Thyroid gland (tissue), 4 donors: ENCODE results near the gene OR6K6.

Experiments
- POLR2A ChIP-seq, 2 donors: fragments of 450-650 bp; IDR thresholded peaks; one replicate each; pipeline ENCODE4 v1.6.1; 2017; ENCODE audit warnings: antibody characterized with exemption in 2 of 2, mild to moderate bottlenecking in 2 of 2, moderate library complexity in 1 of 2
- TF ChIP-seq, protein P1 (sequence below), 6 experiments: fragments of 200-600 bp in 3 of 6; fragments of 450-650 bp in 3 of 6; sonication (generic) in 3 of 6; IDR thresholded peaks; one replicate each; pipeline ENCODE4 v1.5.1; 2016 to 2019; ENCODE audit warnings: antibody characterized with exemption in 6 of 6, mild to moderate bottlenecking in 2 of 6, inconsistent platforms in 1 of 6, moderate library complexity in 1 of 6

DNA sequence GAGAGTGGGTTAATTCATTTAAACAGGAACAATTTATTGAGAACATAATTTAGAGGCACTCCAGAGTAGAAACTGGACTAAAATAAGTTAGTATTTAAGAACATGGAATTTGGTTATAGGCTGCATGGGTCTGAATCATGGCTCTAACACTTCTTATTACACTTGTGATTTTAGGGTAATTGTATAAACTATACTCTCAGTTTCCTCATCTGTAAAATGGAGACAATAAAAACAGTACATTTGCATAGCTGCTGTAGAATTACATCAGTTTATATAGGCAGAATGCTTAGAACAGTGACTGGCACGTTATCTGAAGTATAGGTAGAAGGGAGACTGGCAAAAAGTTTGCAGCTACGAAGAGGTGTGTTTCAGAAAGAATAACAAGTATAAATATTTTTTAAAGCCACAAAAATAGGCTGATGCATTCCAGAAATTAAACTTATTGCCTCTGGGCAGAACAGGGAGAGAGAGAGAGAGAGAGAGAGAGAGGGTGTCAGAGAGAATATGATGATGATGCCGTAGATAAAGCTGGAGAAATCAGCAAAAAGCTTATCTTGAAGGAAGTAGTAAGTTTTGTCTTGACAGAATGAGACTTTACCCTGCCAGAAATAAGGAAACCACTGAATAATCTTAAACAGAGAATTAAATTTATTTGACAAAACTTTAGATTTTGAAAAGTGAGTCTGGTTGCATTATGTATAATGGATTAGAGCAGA, 25.9 kb upstream of the OR6K6 start:
- TF ChIP-seq, protein P1, sequence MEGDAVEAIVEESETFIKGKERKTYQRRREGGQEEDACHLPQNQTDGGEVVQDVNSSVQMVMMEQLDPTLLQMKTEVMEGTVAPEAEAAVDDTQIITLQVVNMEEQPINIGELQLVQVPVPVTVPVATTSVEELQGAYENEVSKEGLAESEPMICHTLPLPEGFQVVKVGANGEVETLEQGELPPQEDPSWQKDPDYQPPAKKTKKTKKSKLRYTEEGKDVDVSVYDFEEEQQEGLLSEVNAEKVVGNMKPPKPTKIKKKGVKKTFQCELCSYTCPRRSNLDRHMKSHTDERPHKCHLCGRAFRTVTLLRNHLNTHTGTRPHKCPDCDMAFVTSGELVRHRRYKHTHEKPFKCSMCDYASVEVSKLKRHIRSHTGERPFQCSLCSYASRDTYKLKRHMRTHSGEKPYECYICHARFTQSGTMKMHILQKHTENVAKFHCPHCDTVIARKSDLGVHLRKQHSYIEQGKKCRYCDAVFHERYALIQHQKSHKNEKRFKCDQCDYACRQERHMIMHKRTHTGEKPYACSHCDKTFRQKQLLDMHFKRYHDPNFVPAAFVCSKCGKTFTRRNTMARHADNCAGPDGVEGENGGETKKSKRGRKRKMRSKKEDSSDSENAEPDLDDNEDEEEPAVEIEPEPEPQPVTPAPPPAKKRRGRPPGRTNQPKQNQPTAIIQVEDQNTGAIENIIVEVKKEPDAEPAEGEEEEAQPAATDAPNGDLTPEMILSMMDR (IDR thresholded peaks at IDR 0.05): no peak
- TF ChIP-seq POLR2A (IDR thresholded peaks at IDR 0.05): no peak
